ENCODE results near the gene ELF2. TPM values are rescaled to one million over a fixed set of nuclear protein-coding genes. Genes with fewer than 3 reads are reported as not detected.

ELF2 gene
- total and polyA plus RNA-seq, 2 donors (not counting 3 experiments of a cell fraction or from before 2014, with no cell fraction given) = 16.4 to 35.1 TPM

- Histone ChIP-seq H3K9me1 (replicated peaks; ENCODE audit: control insufficient read depth, extremely low read depth, insufficient read depth, low read length) (no peaks in the 10 kb centered on the region), H3K79me2 (ENCODE audit: control insufficient read depth, insufficient read depth, low read length) (no peaks in the 10 kb centered on the region), H4K20me1 (replicated peaks; ENCODE audit: control insufficient read depth, extremely low read depth, insufficient read depth, low read length) (no peaks in the 10 kb centered on the region), H3K4me2 (ENCODE audit: insufficient read depth, low read length) (no peak overlapping the region), H3K9me3 (replicated peaks; ENCODE audit: control insufficient read depth, insufficient read depth, low read length) (no peaks in the 10 kb centered on the region), H3K4me1 (ENCODE audit: control insufficient read depth, extremely low read depth, insufficient read depth, low read length) (no peaks in the 10 kb centered on the region), H3K4me3 (replicated peaks in 1 of 3; ENCODE audit: insufficient read depth in 1 of 3, low read depth in 1 of 3, low read length in 3 of 3) (no peak overlapping the region), H3K36me3 (ENCODE audit: control insufficient read depth in 2 of 2, extremely low read depth in 1 of 2, insufficient read depth in 2 of 2, low read length in 2 of 2) (no peaks in the 10 kb centered on the region), H3K27ac (ENCODE audit: insufficient read depth, low read depth, low read length) (no peak overlapping the region), H2AFZ (ENCODE audit: low read depth, low read length) (no peak overlapping the region), H3K27me3 (ENCODE audit: control insufficient read depth in 2 of 2, insufficient read depth in 2 of 2, low read length in 2 of 2) (no peaks in the 10 kb centered on the region), H3K9ac (replicated peaks; ENCODE audit: extremely low read depth, insufficient read depth, low read length) (no peak overlapping the region)
- intact Hi-C loops (cut with micrococcal nuclease) = no loop called here
- no peak for TF ChIP-seq MYC (IDR thresholded peaks at IDR 0.05; ENCODE audit: low read depth, low read length)
- no peak for TF ChIP-seq FOS (IDR thresholded peaks at IDR 0.05; ENCODE audit: borderline replicate concordance, insufficient read depth, low read length)
- FAIRE-seq = no peak
- POLR2A ChIA-PET = no interaction called here
- CTCF ChIA-PET = interaction anchor here (0.8 to 2.4 kb wide), 5 partner anchors 12 to 124 kb away, joined by 3 to 11 read pairs (median 4); no protein-coding TSS in a partner anchor
- no peak for DNase-seq (ENCODE audit: low read depth, low spot score)
- no TSS peak for BruUV-seq (replicated peaks)
- dilution Hi-C loops (cut with MboI; ENCODE audit: extremely low pct_ligation_motif_present, low sequenced_read_pairs) = no loop called here
Observed at GRCh38 chr4:139154952-139155557, 22.0 kb downstream of the ELF2 start.

- POLR2A ChIA-PET = no interaction called here
- no peaks in the 10 kb centered on the region for H4K20me1 ChIP-seq (replicated peaks; ENCODE audit: control insufficient read depth, extremely low read depth, insufficient read depth, low read length)
- H3K9ac ChIP-seq (replicated peaks; ENCODE audit: extremely low read depth, insufficient read depth, low read length) = no peak overlapping the region
- intact Hi-C loops (cut with micrococcal nuclease) = no loop called here
- no peak for TF ChIP-seq POLR2AphosphoS5 (IDR thresholded peaks at IDR 0.05; ENCODE audit: insufficient read depth, low read depth, low read length)
- no peak for TF ChIP-seq CTCF (IDR thresholded peaks at IDR 0.05; ENCODE audit: extremely low read depth in 1 of 2, insufficient read depth in 1 of 2, low read depth in 1 of 2, low read length in 2 of 2)
- TF ChIP-seq GATA2 (IDR thresholded peaks at IDR 0.05; ENCODE audit: insufficient read depth, insufficient read length, low read depth, low read length) = no peak
- TF ChIP-seq POLR2A (IDR thresholded peaks at IDR 0.05; ENCODE audit: low read depth, low read length) = no peak
- no peak for TF ChIP-seq MAX (IDR thresholded peaks at IDR 0.05; ENCODE audit: insufficient read depth, insufficient read length)
- TF ChIP-seq MYC (IDR thresholded peaks at IDR 0.05; ENCODE audit: low read depth, low read length) = no peak
- TF ChIP-seq FOS (IDR thresholded peaks at IDR 0.05; ENCODE audit: borderline replicate concordance, insufficient read depth, low read length) = no peak
- no peak for TF ChIP-seq EZH2 (IDR thresholded peaks at IDR 0.05; ENCODE audit: borderline replicate concordance, low read depth, low read length, severe bottlenecking)
- no peak for TF ChIP-seq JUN (IDR thresholded peaks at IDR 0.05; ENCODE audit: borderline replicate concordance, insufficient read depth, insufficient read length, low read depth)
- no peak overlapping the region for H3K27ac ChIP-seq (ENCODE audit: insufficient read depth, low read depth, low read length)
- CTCF ChIA-PET = interaction anchor here (0.8 to 2.4 kb wide), 6 partner anchors 13 to 124 kb away, joined by 3 to 11 read pairs (median 4); no protein-coding TSS in a partner anchor
- no peaks in the 10 kb centered on the region for H3K36me3 ChIP-seq (ENCODE audit: control insufficient read depth in 2 of 2, extremely low read depth in 1 of 2, insufficient read depth in 2 of 2, low read length in 2 of 2)
- no TSS peak for BruUV-seq (replicated peaks)
- H3K9me1 ChIP-seq (replicated peaks; ENCODE audit: control insufficient read depth, extremely low read depth, insufficient read depth, low read length) = no peaks in the 10 kb centered on the region
- dilution Hi-C loops (cut with MboI; ENCODE audit: extremely low pct_ligation_motif_present, low sequenced_read_pairs) = no loop called here
- no peaks in the 10 kb centered on the region for H3K79me2 ChIP-seq (ENCODE audit: control insufficient read depth, insufficient read depth, low read length)
- no peaks in the 10 kb centered on the region for H3K27me3 ChIP-seq (ENCODE audit: control insufficient read depth in 2 of 2, insufficient read depth in 2 of 2, low read length in 2 of 2)
- no peak overlapping the region for H2AFZ ChIP-seq (ENCODE audit: low read depth, low read length)
- no peak for FAIRE-seq
- no peaks in the 10 kb centered on the region for H3K4me1 ChIP-seq (ENCODE audit: control insufficient read depth, extremely low read depth, insufficient read depth, low read length)
- H3K4me2 ChIP-seq (ENCODE audit: insufficient read depth, low read length) = no peak overlapping the region
- peak; percentile 33 for DNase-seq (ENCODE audit: low read depth, low spot score)
- no peak overlapping the region for H3K4me3 ChIP-seq (replicated peaks in 1 of 3; ENCODE audit: insufficient read depth in 1 of 3, low read depth in 1 of 3, low read length in 3 of 3)
- H3K9me3 ChIP-seq (replicated peaks; ENCODE audit: control insufficient read depth, insufficient read depth, low read length) = no peaks in the 10 kb centered on the region
Observed at GRCh38 chr4:139154538-139154937, 22.5 kb downstream of the ELF2 start.
